Measurements from ENCODE around the gene POU3F1.
"Not testable (repeated sequence)": the region's sequence is repeated elsewhere in the genome, so short reads cannot be mapped to it uniquely, and the experiment has no call there.

Gene POU3F1

GRCh38 chr1:38045401-38046332 lies 926 bp downstream of the POU3F1 start:
- DNase-seq = peak; percentile 72

GRCh38 chr1:38044221-38045215 lies 2.1 kb downstream of the POU3F1 start:
- no peak for DNase-seq

- no peak for DNase-seq
These were observed 3.4 kb downstream of the POU3F1 start for GRCh38 chr1:38043036-38043747.

- no peak for DNase-seq
These were observed 4.4 kb downstream of the POU3F1 start for GRCh38 chr1:38041936-38042834.

- no peak for DNase-seq
These were observed 7.1 kb downstream of the POU3F1 start for GRCh38 chr1:38039331-38040088.

GRCh38 chr1:38038861-38039260 lies 7.7 kb downstream of the POU3F1 start:
- no peak for DNase-seq

- DNase-seq = no peak
These were observed 9.2 kb downstream of the POU3F1 start for GRCh38 chr1:38037221-38037939.

GRCh38 chr1:38034871-38035270 lies 11.7 kb downstream of the POU3F1 start:
- no peak for DNase-seq

- not testable (repeated sequence) for DNase-seq
These were observed 13.6 kb downstream of the POU3F1 start for GRCh38 chr1:38032992-38033391.

GRCh38 chr1:38031513-38031866 lies 15.1 kb downstream of the POU3F1 start:
- no peak for DNase-seq

GRCh38 chr1:38030596-38031512 lies 15.7 kb downstream of the POU3F1 start:
- no peak for DNase-seq

GRCh38 chr1:38029685-38030511 lies 16.7 kb downstream of the POU3F1 start:
- DNase-seq = peak; percentile 88

GRCh38 chr1:38029081-38029681 lies 17.4 kb downstream of the POU3F1 start:
- DNase-seq = no peak

- no peak for DNase-seq
These were observed 17.9 kb downstream of the POU3F1 start for GRCh38 chr1:38028671-38029070.

GRCh38 chr1:38028105-38028591 lies 18.4 kb downstream of the POU3F1 start:
- peak; percentile 85 for DNase-seq

- peak; percentile 81 for DNase-seq
These were observed 19.1 kb downstream of the POU3F1 start for GRCh38 chr1:38027201-38028104.

Measured in activated CD8-positive, alpha-beta memory T cell treated with anti-CD3 and anti-CD28 coated beads for 24 hours (primary cell).